ENCODE data around the gene PHOX2B.
"Not testable (repeated sequence)": the region's sequence is repeated elsewhere in the genome, so short reads cannot be mapped to it uniquely, and the experiment has no call there.

PHOX2B gene

GRCh38 chr4:41747230-41748055, 1.1 kb downstream of the PHOX2B start:
- DNase-seq, result no peak

DNA sequence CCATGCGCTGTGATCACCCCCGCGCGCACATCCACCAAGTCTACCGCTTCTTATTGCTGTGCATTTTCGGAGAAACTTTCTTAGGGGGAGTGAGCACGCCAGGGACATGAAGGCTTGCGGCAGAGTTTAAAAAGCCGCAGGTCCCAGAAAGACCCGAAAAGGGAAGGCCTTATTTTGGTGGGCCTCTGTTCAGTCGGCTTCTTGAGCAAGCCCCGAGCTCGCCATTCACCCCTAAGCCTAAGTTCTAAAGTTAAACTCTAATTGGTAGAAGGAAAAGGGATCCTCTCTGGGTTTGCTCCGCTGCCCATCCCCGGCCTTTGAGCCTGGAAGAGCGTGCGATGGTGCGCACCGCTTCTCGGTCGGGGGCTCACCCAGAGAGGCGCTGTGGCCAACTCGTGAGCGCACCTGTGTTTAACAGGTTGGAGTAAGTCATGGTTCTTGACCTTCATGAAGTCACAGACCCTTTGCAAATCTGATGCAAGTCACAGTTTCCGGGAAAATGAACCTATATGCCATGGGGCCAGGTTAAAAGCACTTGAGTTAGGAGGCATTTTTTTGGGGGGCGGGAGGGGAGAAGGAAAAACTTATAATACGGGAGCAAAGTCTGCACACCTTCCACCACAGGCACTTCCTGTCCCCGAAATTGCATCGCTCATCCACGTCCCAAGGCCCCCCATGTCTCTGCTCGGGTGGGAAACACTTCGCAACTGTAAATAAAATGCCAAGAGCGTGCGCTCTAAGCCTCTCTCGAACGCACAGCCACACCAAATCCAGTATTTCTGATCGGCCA, 1.9 kb downstream of the PHOX2B start:
- DNase-seq, result no peak

DNA sequence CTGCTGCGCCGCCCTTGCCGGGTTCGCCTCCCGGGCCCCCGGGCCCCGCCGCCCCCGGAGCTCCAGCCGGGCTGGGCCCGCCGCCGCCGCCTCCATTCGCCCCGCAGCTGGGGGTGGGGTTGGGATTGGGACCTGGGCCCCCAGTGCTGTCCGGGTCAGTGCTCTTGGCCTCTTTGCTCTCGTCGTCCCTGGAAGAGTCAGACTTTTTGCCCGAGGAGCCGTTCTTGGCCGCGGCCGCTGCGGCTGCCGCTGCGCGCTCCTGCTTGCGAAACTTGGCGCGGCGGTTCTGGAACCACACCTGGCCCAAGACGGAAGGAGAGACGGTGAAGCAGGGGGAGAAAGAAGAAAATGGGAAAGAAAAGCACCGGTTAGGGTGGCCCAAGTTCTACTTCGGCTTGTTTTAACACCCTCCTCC, 2.5 kb downstream of the PHOX2B start:
- no peak for DNase-seq

GRCh38 chr4:41745292-41746024, 3.1 kb downstream of the PHOX2B start:
- no peak for DNase-seq

- DNase-seq, result no peak
Measured at GRCh38 chr4:41744572-41745291, 3.8 kb downstream of the PHOX2B start.

- no peak for DNase-seq
Measured at GRCh38 chr4:41741354-41741753, 7.2 kb downstream of the PHOX2B start.

DNA sequence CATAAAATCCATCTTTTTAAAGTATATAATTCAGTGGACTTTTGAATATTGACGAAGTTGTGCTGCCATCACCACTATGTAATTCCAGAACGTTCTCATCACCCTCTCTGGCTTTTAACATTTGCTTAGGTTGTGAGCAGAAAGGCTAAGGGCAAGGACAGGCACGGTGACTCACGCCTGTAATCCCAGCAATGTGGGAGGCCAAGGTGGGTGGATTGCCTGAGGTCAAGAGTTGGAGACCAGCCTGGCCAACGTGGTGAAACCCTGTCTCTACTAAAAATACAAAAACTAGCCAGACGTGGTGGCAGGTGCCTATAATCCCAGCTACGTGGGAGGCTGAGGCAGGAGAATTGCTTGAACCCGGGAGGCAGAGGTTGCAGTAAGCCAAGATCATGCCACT, 11.0 kb downstream of the PHOX2B start:
- not testable (repeated sequence) for DNase-seq

- DNase-seq, result no peak
Measured at GRCh38 chr4:41734371-41734770, 14.2 kb downstream of the PHOX2B start.

GRCh38 chr4:41731569-41732126, 16.9 kb downstream of the PHOX2B start:
- no peak for DNase-seq

- DNase-seq, result no peak
Measured at GRCh38 chr4:41728573-41728913, 20.0 kb downstream of the PHOX2B start.

DNA sequence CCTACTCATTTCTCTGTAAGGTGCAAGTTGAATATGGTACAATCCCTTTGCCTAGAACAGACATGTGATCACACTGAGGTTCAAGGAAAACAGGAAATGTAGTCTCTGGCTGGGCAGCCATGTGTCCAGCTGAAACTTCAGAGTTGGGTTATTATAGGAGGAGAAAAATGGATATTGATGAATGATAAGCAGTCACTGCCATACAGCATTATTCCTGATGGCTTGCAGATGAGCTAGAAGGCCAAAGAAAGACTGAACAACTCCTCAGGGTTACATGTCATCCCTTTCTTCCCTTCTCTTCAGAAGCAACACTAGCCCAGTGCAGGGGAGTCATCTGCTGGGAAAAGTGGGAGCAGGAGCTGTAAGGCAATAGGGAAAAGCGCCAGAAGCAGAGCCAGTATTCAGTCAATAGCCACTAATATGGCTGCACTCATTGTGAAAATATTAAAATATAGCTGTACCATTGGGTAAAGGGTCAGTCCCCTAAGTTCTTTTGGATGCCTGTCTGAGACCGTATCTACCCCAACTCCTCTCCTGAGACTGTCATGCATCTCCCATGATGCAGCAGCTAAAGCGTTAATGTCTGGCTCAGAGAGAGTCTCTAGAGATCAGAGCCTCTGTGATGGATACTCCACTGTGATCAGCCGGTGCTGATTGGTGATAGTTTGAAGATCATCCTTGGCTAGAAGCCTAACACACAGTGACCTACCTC, 20.5 kb downstream of the PHOX2B start:
- DNase-seq, result no peak

DNA sequence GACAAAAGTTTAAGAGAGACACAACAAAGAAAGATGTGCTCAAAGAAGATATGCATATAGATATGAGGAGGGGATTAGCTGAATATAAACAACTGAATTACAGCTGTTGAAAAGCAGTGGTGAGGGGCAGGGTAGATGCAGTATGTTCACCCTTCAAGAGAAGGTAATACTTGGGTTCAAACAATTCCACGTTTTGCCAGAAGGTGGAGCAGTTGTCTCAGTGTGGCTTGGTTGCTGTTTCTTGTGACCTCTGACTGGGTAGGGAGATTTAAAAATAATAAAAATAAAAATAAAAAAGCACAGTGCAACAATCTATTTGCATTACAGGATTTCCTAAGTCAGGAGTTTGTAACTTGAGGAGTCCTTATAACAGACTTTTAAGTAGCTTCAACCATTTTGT, 23.3 kb downstream of the PHOX2B start:
- no peak for DNase-seq

GRCh38 chr4:41723286-41723685, 25.2 kb downstream of the PHOX2B start:
- no peak for DNase-seq

DNA sequence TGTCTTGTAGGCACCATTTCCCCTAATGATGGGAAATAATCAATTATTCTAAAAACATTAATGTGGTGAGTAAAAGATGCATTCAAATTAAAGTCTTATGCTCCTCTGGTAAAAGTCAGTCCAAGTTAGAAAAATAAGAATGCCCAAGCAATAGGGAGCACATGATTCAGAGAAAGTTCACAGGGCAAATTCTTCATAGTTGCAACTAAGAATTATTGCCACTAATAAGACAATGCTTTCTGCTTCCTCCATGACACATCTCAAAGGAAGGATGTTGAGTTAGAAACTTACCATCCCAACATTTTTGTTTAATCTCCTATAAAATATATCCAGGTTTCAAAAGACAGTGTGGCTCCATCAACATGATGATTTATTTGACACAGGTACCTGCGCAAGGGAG, 26.3 kb downstream of the PHOX2B start:
- no peak for DNase-seq

DNA sequence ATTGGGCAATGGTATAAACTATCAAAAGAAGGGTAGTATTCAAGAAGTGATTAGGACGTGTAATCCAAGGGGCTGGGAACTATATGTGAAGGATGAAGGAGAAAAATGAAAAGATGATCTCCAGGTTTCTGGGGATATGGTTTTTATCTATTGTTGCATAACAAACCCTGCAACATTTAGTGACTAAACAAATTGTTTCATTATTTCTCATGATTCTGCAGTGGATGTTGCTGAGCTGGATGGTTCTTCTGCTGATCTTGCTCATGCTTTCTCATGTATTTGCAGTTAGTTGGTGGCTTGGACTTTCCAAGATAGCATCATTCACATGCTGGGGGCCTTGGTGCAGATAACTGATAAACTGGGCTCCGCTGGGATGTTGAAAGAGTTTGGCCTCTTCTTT, 29.1 kb downstream of the PHOX2B start:
- no peak for DNase-seq

- DNase-seq, result no peak
Measured at GRCh38 chr4:41718907-41719306, 29.6 kb downstream of the PHOX2B start.

DNA sequence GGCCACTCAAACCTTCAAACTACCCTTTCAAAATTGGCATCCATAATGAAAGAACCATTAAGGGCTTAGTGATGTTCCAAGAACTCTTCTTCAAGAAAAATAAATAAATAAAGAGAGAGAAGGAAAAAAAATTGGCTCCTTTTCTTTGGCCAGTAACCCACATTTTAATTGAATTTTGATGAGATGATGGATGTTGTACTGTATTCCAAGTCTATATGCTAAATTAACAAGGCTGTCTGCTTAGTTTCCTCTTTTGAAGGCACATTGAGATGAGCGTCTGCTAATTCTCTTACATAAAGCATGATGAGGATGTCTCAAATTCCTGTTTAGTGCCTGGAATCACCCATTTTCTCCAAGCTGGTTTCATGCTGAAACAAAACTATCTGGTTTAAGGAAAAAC, 33.4 kb downstream of the PHOX2B start:
- DNase-seq, result no peak

DNA sequence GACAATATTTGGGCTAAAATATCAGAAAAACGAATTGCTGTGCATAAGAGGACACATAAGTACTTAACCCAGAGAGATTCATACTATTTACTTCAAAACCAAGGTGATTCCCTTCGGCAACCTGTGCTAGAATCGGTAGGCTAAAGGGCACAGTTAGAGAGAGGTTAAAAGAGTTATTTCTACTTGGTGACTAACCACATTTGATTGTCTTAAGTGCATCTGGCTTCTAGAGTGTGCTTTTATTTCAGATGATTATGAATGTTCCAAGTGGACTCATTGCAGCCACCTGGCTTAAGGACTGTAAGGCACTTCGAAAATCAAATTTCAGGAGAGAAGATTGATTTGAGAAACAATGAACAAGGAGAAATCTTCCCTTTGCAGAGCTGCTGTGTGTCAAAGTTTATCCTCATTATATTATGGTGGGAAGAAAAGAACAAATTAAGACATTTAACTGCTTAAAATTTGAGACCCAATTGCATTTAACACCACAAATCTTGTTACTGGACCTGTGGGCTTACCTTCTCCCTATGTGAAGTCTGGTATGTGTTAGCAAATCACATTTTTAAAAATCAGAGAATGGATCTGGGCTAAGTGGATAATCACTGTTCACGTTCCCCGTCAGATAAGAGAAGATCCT, 34.0 kb downstream of the PHOX2B start:
- DNase-seq, result no peak

- no peak for DNase-seq
Measured at GRCh38 chr4:41713768-41714167, 34.8 kb downstream of the PHOX2B start.

- DNase-seq, result no peak
Measured at GRCh38 chr4:41712425-41712824, 36.1 kb downstream of the PHOX2B start.

DNA sequence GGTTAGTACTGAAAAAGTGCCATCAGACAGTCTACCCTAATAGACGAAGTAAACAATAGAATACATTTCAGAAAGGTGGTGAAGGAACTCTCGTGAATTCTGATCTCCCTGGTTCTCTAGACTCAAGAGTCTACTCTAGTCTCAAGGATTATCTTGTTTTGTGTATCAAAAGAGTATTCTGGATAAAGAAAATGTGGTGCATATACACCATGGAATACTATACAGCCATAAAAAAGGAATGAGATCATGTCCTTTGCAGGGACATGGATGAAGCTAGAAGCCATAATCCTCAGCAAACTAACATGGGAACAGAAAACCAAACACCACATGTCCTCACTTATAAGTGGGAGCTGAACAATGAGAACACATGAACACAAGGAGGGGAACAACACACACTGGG, 36.9 kb downstream of the PHOX2B start:
- DNase-seq, result not testable (repeated sequence)

Measured in stimulated activated naive CD4-positive, alpha-beta T cell treated with Interleukin-2 at 50 U/mL for 16 hours (primary cell).